HEK293T (cell line): ENCODE measurements around the gene ANK3.

Experiments
- BHLHE40 ChIP-seq: fragments of 450-650 bp; IDR thresholded peaks from 2 replicates; pipeline ENCODE4 v1.6.1; 2016; ENCODE audit warnings: mild to moderate bottlenecking, moderate library complexity, borderline replicate concordance
- FOXM1 ChIP-seq: fragments of 450-650 bp; IDR thresholded peaks from 2 replicates; pipeline ENCODE4 v1.6.1; 2017; ENCODE audit warnings: mild to moderate bottlenecking, borderline replicate concordance

- TF ChIP-seq FOXM1 = no peak
- no peak for TF ChIP-seq BHLHE40
Observed at GRCh38 chr10:60205741-60206140, 183.9 kb downstream of the ANK3 start.
